Measurements from ENCODE around the gene SMO. TPM values are rescaled to one million over a fixed set of nuclear protein-coding genes. Genes with fewer than 3 reads are reported as not detected.

SMO gene
- total RNA-seq, 1 experiment from 2014 or later: 15.7 TPM

GRCh38 chr7:129225931-129226572 is 37.6 kb downstream of the SMO start:
- peak overlapping the region; percentile 94 for H2AFZ ChIP-seq (ENCODE audit: low read length)
- CTCF ChIA-PET: interaction anchor here (0.6 to 0.9 kb wide), 2 partner anchors 72 to 134 kb away, joined by 3 to 5 read pairs; no protein-coding TSS in a partner anchor
- intact Hi-C loops (cut with micrococcal nuclease): no loop called here
- H3F3A ChIP-seq (ENCODE audit: low read length, unreplicated experiment): no peaks in the 10 kb centered on the region
- peaks cover 22% of the 10 kb centered on the region for H3K4me1 ChIP-seq (ENCODE audit: insufficient read depth, low read length)
- no peak overlapping the region for H3K27ac ChIP-seq (ENCODE audit: low read length)
- H3K9me3 ChIP-seq (ENCODE audit: low read length): no peaks in the 10 kb centered on the region
- ATAC-seq (peak; percentile 4), DNase-seq (no peak)
- H4K20me1 ChIP-seq (ENCODE audit: low read length): no peaks in the 10 kb centered on the region
- peaks cover 35% of the 10 kb centered on the region for H3K79me2 ChIP-seq (ENCODE audit: low read length)
- no peaks in the 10 kb centered on the region for H3K9me2 ChIP-seq (replicated peaks; ENCODE audit: low read length)
- peak overlapping the region; percentile 83 for H3K4me2 ChIP-seq (ENCODE audit: low read length)
- no peaks in the 10 kb centered on the region for H3K36me3 ChIP-seq (ENCODE audit: low read depth, low read length)
- peak overlapping the region; percentile 63 for H3K9ac ChIP-seq (ENCODE audit: low read length)
- peak overlapping the region; percentile 82 for H3K4me3 ChIP-seq (ENCODE audit: low read length)
- H3K27me3 ChIP-seq (ENCODE audit: low read length): no peaks in the 10 kb centered on the region
- POLR2A ChIA-PET (ENCODE audit: unreplicated experiment): interaction anchor here (0.8 kb wide), 1 partner anchor 53 kb away, joined by 4 read pairs; no protein-coding TSS in a partner anchor
- TF ChIP-seq EZH2 (IDR thresholded peaks at IDR 0.05; ENCODE audit: low read length, unreplicated experiment): no peak
- TF ChIP-seq EZH2phosphoT487 (IDR thresholded peaks at IDR 0.05; ENCODE audit: borderline replicate concordance, low read length): no peak
- TF ChIP-seq CTCF (conservative IDR thresholded peaks at IDR 0.05; ENCODE audit: low read depth, low read length): no peak
- TSS peak; percentile 55 for BruUV-seq (replicated peaks)

DNA sequence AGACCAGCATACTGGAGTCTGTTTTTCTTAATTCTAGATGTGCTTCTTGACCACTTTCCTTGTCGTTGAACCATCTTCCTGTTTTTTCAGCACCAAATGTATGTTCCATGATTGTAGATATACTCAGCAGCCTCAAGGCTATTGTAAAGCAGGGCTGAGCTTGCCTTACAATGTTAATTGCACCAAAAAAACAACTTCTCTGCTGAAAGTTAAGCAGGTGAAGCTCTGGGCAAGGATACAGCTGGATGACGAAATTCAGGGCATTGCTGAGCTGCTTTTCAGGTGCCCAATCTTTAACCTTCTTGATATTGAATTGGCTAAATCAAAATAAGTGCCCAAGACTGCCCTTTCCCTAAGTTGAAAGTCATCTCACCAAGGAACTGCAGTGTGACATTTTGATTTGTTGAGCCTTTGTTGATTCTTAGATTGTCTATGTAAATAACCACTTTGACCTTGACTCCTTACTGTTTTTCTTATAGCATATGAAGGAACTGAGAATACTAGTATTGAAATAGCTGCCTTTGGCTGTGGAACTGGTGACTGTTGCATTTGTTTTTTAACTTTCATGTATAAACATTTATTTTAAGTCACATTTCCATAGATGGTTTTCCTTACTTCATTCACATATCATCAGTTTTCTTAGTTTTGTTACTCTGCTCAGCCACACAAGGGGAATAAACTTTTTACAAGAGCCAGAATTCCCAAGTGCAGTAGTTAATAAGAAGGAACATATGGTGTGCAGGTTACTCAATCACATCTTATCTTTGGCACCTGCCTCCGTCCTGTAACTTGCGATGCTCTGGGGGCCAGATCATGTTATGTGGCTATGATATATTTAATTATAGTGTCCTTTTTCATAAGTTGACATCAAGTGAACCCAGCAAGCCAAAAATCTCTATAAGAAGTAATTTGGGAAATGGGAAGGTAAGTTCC is 39.5 kb downstream of the SMO start:
- peaks cover 35% of the 10 kb centered on the region for H3K79me2 ChIP-seq (ENCODE audit: low read length)
- no peak overlapping the region for H2AFZ ChIP-seq (ENCODE audit: low read length)
- intact Hi-C loops (cut with micrococcal nuclease): no loop called here
- H3K27me3 ChIP-seq (ENCODE audit: low read length): no peaks in the 10 kb centered on the region
- H3K4me3 ChIP-seq (ENCODE audit: low read length): no peak overlapping the region
- no peak overlapping the region for H3K4me2 ChIP-seq (ENCODE audit: low read length)
- ChIA-PET CTCF (no interaction called here), POLR2A (ENCODE audit: unreplicated experiment) (no interaction called here)
- DNase-seq: no peak
- no peaks in the 10 kb centered on the region for H3K36me3 ChIP-seq (ENCODE audit: low read depth, low read length)
- no peaks in the 10 kb centered on the region for H3F3A ChIP-seq (ENCODE audit: low read length, unreplicated experiment)
- H3K4me1 ChIP-seq (ENCODE audit: insufficient read depth, low read length): peaks cover 22% of the 10 kb centered on the region
- no peaks in the 10 kb centered on the region for H3K9me3 ChIP-seq (ENCODE audit: low read length)
- BruUV-seq (replicated peaks): no TSS peak
- H3K9me2 ChIP-seq (replicated peaks; ENCODE audit: low read length): no peaks in the 10 kb centered on the region
- no peak for TF ChIP-seq CTCF (conservative IDR thresholded peaks at IDR 0.05; ENCODE audit: low read depth, low read length)
- no peak for TF ChIP-seq EZH2 (IDR thresholded peaks at IDR 0.05; ENCODE audit: low read length, unreplicated experiment)
- no peak for TF ChIP-seq EZH2phosphoT487 (IDR thresholded peaks at IDR 0.05; ENCODE audit: borderline replicate concordance, low read length)
- no peaks in the 10 kb centered on the region for H4K20me1 ChIP-seq (ENCODE audit: low read length)
- no peak for ATAC-seq
- H3K9ac ChIP-seq (ENCODE audit: low read length): no peak overlapping the region
- H3K27ac ChIP-seq (ENCODE audit: low read length): no peak overlapping the region
